ENCODE measurements around the gene CCNB1IP1. TPM values are rescaled to one million over a fixed set of nuclear protein-coding genes. Genes with fewer than 3 reads are reported as not detected.
"Not testable (repeated sequence)": the region's sequence is repeated elsewhere in the genome, so short reads cannot be mapped to it uniquely, and the experiment has no call there.

The CCNB1IP1 gene
- total RNA-seq, 2 experiments from 2014 or later: 70.2 to 77.4 TPM

GRCh38 chr14:20295067-20295466, 38.0 kb downstream of the CCNB1IP1 start:
- intact Hi-C loops (cut with micrococcal nuclease): no loop called here
- Mint-ChIP-seq H3K4me1 (ENCODE audit: low read depth) (no peaks in the 10 kb centered on the region), H3K4me3 (no peak overlapping the region), H3K9me3 (no peaks in the 10 kb centered on the region), H3K27me3 (no peaks in the 10 kb centered on the region), H3K27ac (no peak overlapping the region), H3K36me3 (peaks cover 40% of the 10 kb centered on the region)
- ChIA-PET POLR2A (no interaction called here), CTCF (interaction anchor here (1.1 kb wide), 1 partner anchor 32 kb away, joined by 3 read pairs; no protein-coding TSS in a partner anchor)
- DNase-seq: peak; percentile 20

- POLR2A ChIA-PET: no interaction called here
- no peaks in the 10 kb centered on the region for H3K9me3 Mint-ChIP-seq
- no peaks in the 10 kb centered on the region for H3K27me3 Mint-ChIP-seq
- no peak overlapping the region for H3K4me3 Mint-ChIP-seq
- no peaks in the 10 kb centered on the region for H3K4me1 Mint-ChIP-seq (ENCODE audit: low read depth)
- no peak for DNase-seq
- peaks cover 43% of the 10 kb centered on the region for H3K36me3 Mint-ChIP-seq
- CTCF ChIA-PET: interaction anchor here (1.1 kb wide), 1 partner anchor 33 kb away, joined by 3 read pairs; no protein-coding TSS in a partner anchor
- intact Hi-C loops (cut with micrococcal nuclease): no loop called here
- H3K27ac Mint-ChIP-seq: no peak overlapping the region
These were observed 38.4 kb downstream of the CCNB1IP1 start for GRCh38 chr14:20294636-20295035.

- Mint-ChIP-seq H3K36me3 (peaks cover 77% of the 10 kb centered on the region), H3K9me3 (peaks cover 14% of the 10 kb centered on the region), H3K4me1 (ENCODE audit: low read depth) (peaks cover 21% of the 10 kb centered on the region)
- CTCF ChIA-PET; DNase-seq; H3K27ac Mint-ChIP-seq; intact Hi-C loops (cut with micrococcal nuclease); H3K4me3 Mint-ChIP-seq; H3K27me3 Mint-ChIP-seq; POLR2A ChIA-PET: not testable (repeated sequence)
These were observed 51.1 kb downstream of the CCNB1IP1 start for GRCh38 chr14:20281998-20282397.

GRCh38 chr14:20280265-20280664, 52.8 kb downstream of the CCNB1IP1 start:
- POLR2A ChIA-PET; H3K27me3 Mint-ChIP-seq; CTCF ChIA-PET; H3K4me3 Mint-ChIP-seq; intact Hi-C loops (cut with micrococcal nuclease); H3K27ac Mint-ChIP-seq: not testable (repeated sequence)
- Mint-ChIP-seq H3K9me3 (peaks cover 17% of the 10 kb centered on the region), H3K36me3 (peaks cover 68% of the 10 kb centered on the region), H3K4me1 (ENCODE audit: low read depth) (peaks cover 21% of the 10 kb centered on the region)
- peak; percentile 14 for DNase-seq

GRCh38 chr14:20278414-20278813, 54.7 kb downstream of the CCNB1IP1 start:
- Mint-ChIP-seq H3K27me3 (no peaks in the 10 kb centered on the region), H3K27ac (no peak overlapping the region), H3K9me3 (peaks cover 29% of the 10 kb centered on the region), H3K36me3 (peaks cover 73% of the 10 kb centered on the region), H3K4me1 (ENCODE audit: low read depth) (peaks cover 21% of the 10 kb centered on the region), H3K4me3 (no peak overlapping the region)
- no peak for DNase-seq
- CTCF ChIA-PET: no interaction called here
- POLR2A ChIA-PET: interaction anchor here (0.6 kb wide), 1 partner anchor 15 kb away, joined by 3 read pairs; no protein-coding TSS in a partner anchor
- intact Hi-C loops (cut with micrococcal nuclease): no loop called here

GRCh38 chr14:20277409-20277808, 55.7 kb downstream of the CCNB1IP1 start:
- intact Hi-C loops (cut with micrococcal nuclease): no loop called here
- no peaks in the 10 kb centered on the region for H3K27me3 Mint-ChIP-seq
- H3K27ac Mint-ChIP-seq: no peak overlapping the region
- DNase-seq: no peak
- ChIA-PET POLR2A (no interaction called here), CTCF (no interaction called here)
- peaks cover 31% of the 10 kb centered on the region for H3K9me3 Mint-ChIP-seq
- peaks cover 73% of the 10 kb centered on the region for H3K36me3 Mint-ChIP-seq
- peaks cover 21% of the 10 kb centered on the region for H3K4me1 Mint-ChIP-seq (ENCODE audit: low read depth)
- H3K4me3 Mint-ChIP-seq: no peak overlapping the region

- CTCF ChIA-PET: no interaction called here
- POLR2A ChIA-PET: no interaction called here
- H3K27ac Mint-ChIP-seq: no peak overlapping the region
These were observed 59.0 kb downstream of the CCNB1IP1 start for GRCh38 chr14:20274062-20274461.

GRCh38 chr14:20264361-20264760, 68.7 kb downstream of the CCNB1IP1 start:
- intact Hi-C loops (cut with micrococcal nuclease); H3K27me3 Mint-ChIP-seq; CTCF ChIA-PET; H3K4me1 Mint-ChIP-seq (ENCODE audit: low read depth); H3K9me3 Mint-ChIP-seq; DNase-seq; H3K27ac Mint-ChIP-seq; POLR2A ChIA-PET; H3K4me3 Mint-ChIP-seq: not testable (repeated sequence)
- peaks cover 16% of the 10 kb centered on the region for H3K36me3 Mint-ChIP-seq

More at GRCh38 chr14:20274062-20274461, 59.0 kb downstream of the CCNB1IP1 start:
- DNase-seq: no peak
- Mint-ChIP-seq H3K27me3 (no peaks in the 10 kb centered on the region), H3K4me1 (ENCODE audit: low read depth) (peaks cover 7% of the 10 kb centered on the region), H3K9me3 (peaks cover 42% of the 10 kb centered on the region), H3K4me3 (no peak overlapping the region), H3K36me3 (peaks cover 62% of the 10 kb centered on the region)
- intact Hi-C loops (cut with micrococcal nuclease): no loop called here

- no peak for DNase-seq
- H3K4me1 Mint-ChIP-seq (ENCODE audit: low read depth): no peaks in the 10 kb centered on the region
- H3K36me3 Mint-ChIP-seq: peaks cover 14% of the 10 kb centered on the region
- POLR2A ChIA-PET: no interaction called here
- H3K9me3 Mint-ChIP-seq: no peaks in the 10 kb centered on the region
- H3K4me3 Mint-ChIP-seq: no peak overlapping the region
- H3K27me3 Mint-ChIP-seq: no peaks in the 10 kb centered on the region
- H3K27ac Mint-ChIP-seq: no peak overlapping the region
- CTCF ChIA-PET: no interaction called here
- intact Hi-C loops (cut with micrococcal nuclease): no loop called here
These were observed 70.4 kb downstream of the CCNB1IP1 start for GRCh38 chr14:20262642-20263128.

Other genes starting within 250 kb of the CCNB1IP1 start
- not detected for gene OR4K17, start 222.5 kb downstream of the CCNB1IP1 start, total RNA-seq
- not detected for gene OR4N5, start 194.5 kb downstream of the CCNB1IP1 start, total RNA-seq
- not detected for gene OR11G2, start 142.4 kb downstream of the CCNB1IP1 start, total RNA-seq
- not detected for gene OR11H6, start 109.6 kb downstream of the CCNB1IP1 start, total RNA-seq
- not detected for gene OR11H7, start 104.3 kb downstream of the CCNB1IP1 start, total RNA-seq
- not detected for gene OR11H4, start 94.0 kb downstream of the CCNB1IP1 start, total RNA-seq
- gene TTC5, start 27.3 kb downstream of the CCNB1IP1 start, total RNA-seq: 10 to 100 TPM; 19.0 to 22.7 TPM
- gene PARP2, start 10.4 kb upstream of the CCNB1IP1 start, total RNA-seq: 10 to 100 TPM; 46.3 to 47.3 TPM
- 10 to 100 TPM; 47.1 to 49.3 TPM for gene TEP1, start 80.2 kb upstream of the CCNB1IP1 start, total RNA-seq
- gene KLHL33, start 102.9 kb upstream of the CCNB1IP1 start, total RNA-seq: under 1 TPM in 1 of 2 experiments, not detected in 1; 0.12 TPM
- gene OSGEP, start 121.5 kb upstream of the CCNB1IP1 start, total RNA-seq: 10 to 100 TPM; 39.2 to 41.0 TPM
- 100 to 1,000 TPM; 186 to 193 TPM for gene APEX1, start 121.9 kb upstream of the CCNB1IP1 start, total RNA-seq
- 10 to 100 TPM; 31.1 to 35.2 TPM for gene PIP4P1, start 128.2 kb upstream of the CCNB1IP1 start, total RNA-seq
- 100 to 1,000 TPM; 178 to 179 TPM for gene PNP, start 136.1 kb upstream of the CCNB1IP1 start, total RNA-seq
- under 1 TPM; 0.19 to 0.27 TPM for gene RNASE10, start 172.3 kb upstream of the CCNB1IP1 start, total RNA-seq
- gene RNASE9, start 227.8 kb upstream of the CCNB1IP1 start, total RNA-seq: not detected

Data from activated CD4-positive, alpha-beta memory T cell treated with anti-CD3 and anti-CD28 coated beads for 36 hours (primary cell).